CD14-positive monocyte (primary cell): ENCODE results near the gene SIDT2. TPM values are rescaled to one million over a fixed set of nuclear protein-coding genes. Genes with fewer than 3 reads are reported as not detected.

Experiments used
- DNase-seq, 3 donors: peaks; one replicate each; pipeline ENCODE4 v3.0.0-alpha.2; 2011 to 2022
- H2AFZ ChIP-seq: 2 replicates; pipeline ENCODE4 v1.6.0; 2012; ENCODE audit warnings: mild to moderate bottlenecking, low read depth, low read length, inconsistent platforms; ENCODE audit not compliant: insufficient read depth, poor library complexity, severe bottlenecking
- H3K27ac ChIP-seq, 2 donors: 1 replicate in 1 of 2; 2 replicates in 1 of 2; pipeline ENCODE4 v1.5.1; 2012 to 2013; ENCODE audit warnings: low read length in 2 of 2, control low read depth in 1 of 2, inconsistent platforms in 1 of 2, low read depth in 1 of 2, mild to moderate bottlenecking in 1 of 2
- H3K27me3 ChIP-seq, 2 donors: one replicate each; pipeline versions ENCODE4 v1.6.0 to v1.6.1; 2011 to 2013; ENCODE audit warnings: low read length in 2 of 2; ENCODE audit not compliant: control insufficient read depth in 2 of 2, insufficient read depth in 2 of 2
- H3K36me3 ChIP-seq, 2 donors: replicated peaks in 1 of 2; 1 replicate in 1 of 2; 2 replicates in 1 of 2; pipeline versions ENCODE4 v1.5.1 to v1.6.1; 2012 to 2013; ENCODE audit warnings: low read length in 2 of 2, control low read depth in 1 of 2, inconsistent platforms in 1 of 2, mild to moderate bottlenecking in 1 of 2; ENCODE audit not compliant: insufficient read depth in 2 of 2, control insufficient read depth in 1 of 2
- H3K4me1 ChIP-seq, 2 donors: 1 replicate in 1 of 2; 2 replicates in 1 of 2; pipeline versions ENCODE4 v1.5.1 to v1.6.1; 2012 to 2013; ENCODE audit warnings: low read length in 2 of 2, control low read depth in 1 of 2, inconsistent platforms in 1 of 2, mild to moderate bottlenecking in 1 of 2, moderate library complexity in 1 of 2; ENCODE audit not compliant: insufficient read depth in 2 of 2, control insufficient read depth in 1 of 2
- H3K4me2 ChIP-seq: replicated peaks from 2 replicates; pipeline ENCODE3; 2012; ENCODE audit warnings: low read length, moderate library complexity, mild to moderate bottlenecking; ENCODE audit not compliant: poor library complexity, severe bottlenecking; ENCODE audit errors: extremely low read depth
- H3K4me3 ChIP-seq, 3 experiments: fragments of 200-600 bp in 1 of 3; sonication (generic) in 1 of 3; replicated peaks in 1 of 3; 1 replicate in 2 of 3; 2 replicates in 1 of 3; pipeline ENCODE4 v1.5.1; 2011 to 2013; ENCODE audit warnings: low read length in 3 of 3, mild to moderate bottlenecking in 3 of 3, control low read depth in 2 of 3, low read depth in 2 of 3, inconsistent platforms in 1 of 3, moderate library complexity in 1 of 3
- H3K79me2 ChIP-seq: 2 replicates; pipeline ENCODE4 v1.6.0; 2012; ENCODE audit warnings: mild to moderate bottlenecking, control low read depth, inconsistent platforms, low read length, moderate library complexity; ENCODE audit not compliant: insufficient read depth
- H3K9ac ChIP-seq: 2 replicates; pipeline ENCODE4 v1.6.0; 2017; ENCODE audit warnings: low read length, mild to moderate bottlenecking; ENCODE audit not compliant: insufficient read depth, poor library complexity, severe bottlenecking
- H3K9me3 ChIP-seq, 2 donors: replicated peaks in 1 of 2; 1 replicate in 1 of 2; 2 replicates in 1 of 2; pipeline versions ENCODE4 v1.5.1 to v1.6.1; 2012 to 2013; ENCODE audit warnings: low read length in 2 of 2, control low read depth in 1 of 2; ENCODE audit not compliant: control insufficient read depth in 1 of 2, insufficient read depth in 1 of 2
- H4K20me1 ChIP-seq: 2 replicates; pipeline ENCODE4 v1.6.0; 2012; ENCODE audit warnings: mild to moderate bottlenecking, low read length, control low read depth, moderate library complexity; ENCODE audit not compliant: insufficient read depth
- H3K27ac Mint-ChIP-seq, 7 donors: one replicate each; pipeline ENCODE4 v1.8.0; 2020; ENCODE audit warnings: mild to moderate bottlenecking in 7 of 7, mixed read lengths in 7 of 7, moderate library complexity in 6 of 7, inconsistent platforms in 2 of 7
- H3K27me3 Mint-ChIP-seq, 3 donors: one replicate each; pipeline ENCODE4 v1.8.0; 2021 to 2022; ENCODE audit warnings: low read depth in 3 of 3, mild to moderate bottlenecking in 3 of 3, mixed read lengths in 3 of 3, moderate library complexity in 3 of 3, inconsistent platforms in 1 of 3
- H3K36me3 Mint-ChIP-seq, 2 donors: one replicate each; pipeline ENCODE4 v1.8.0; 2020; ENCODE audit warnings: mixed read lengths in 2 of 2, inconsistent platforms in 1 of 2, mild to moderate bottlenecking in 1 of 2
- H3K4me1 Mint-ChIP-seq: one replicate; pipeline ENCODE4 v1.8.0; 2020; ENCODE audit warnings: mild to moderate bottlenecking, mixed read lengths
- H3K4me3 Mint-ChIP-seq, 2 donors: one replicate each; pipeline ENCODE4 v1.8.0; 2020; ENCODE audit warnings: mild to moderate bottlenecking in 2 of 2, mixed read lengths in 2 of 2, moderate library complexity in 1 of 2
- H3K9me3 Mint-ChIP-seq, 7 donors: one replicate each; pipeline ENCODE4 v1.8.0; 2020 to 2022; ENCODE audit warnings: mixed read lengths in 7 of 7, mild to moderate bottlenecking in 6 of 7, moderate library complexity in 6 of 7, inconsistent platforms in 2 of 7
- CTCF ChIP-seq: fragments of 200-600 bp; IDR thresholded peaks from one replicate; pipeline ENCODE4 v1.8.0; 2022; ENCODE audit warnings: antibody characterized with exemption, mild to moderate bottlenecking
- WGBS: methylation state at CpG from one replicate; pipeline ENCODE4 v1.1.5; 2013; ENCODE audit warnings: missing lambda C conversion rate; ENCODE audit not compliant: insufficient coverage; 5-methylcytosine and 5-hydroxymethylcytosine counted together
- intact Hi-C, 2 donors: fragments of 100-400 bp; cut with micrococcal nuclease; formaldehyde crosslinking; loops; one replicate each; pipeline versions ENCODE4 v1.15.0 to v1.15.1; 2023
- polyA plus RNA-seq, 3 donors: library from polyadenylated mRNA; depleted of rRNA in 1 of 3; unstranded in 2 of 3; stranded (reverse) in 1 of 3; fragments of 300-500 nt in 2 of 3; fragments of >200 nt in 1 of 3; fragmentation: Illumina TruSeq in 2 of 3; gene quantifications; 1 replicate in 2 of 3; 2 replicates in 1 of 3; pipeline ENCODE4 v1.2.3, GENCODE V29; 2012 to 2021

Gene SIDT2
- polyA plus RNA-seq, 3 donors = 21.8 to 177 (median 41.8) TPM

GRCh38 chr11:117194267-117194666 lies 15.7 kb downstream of the SIDT2 start:
- peak overlapping the region in 4 of 7 donors; percentile 53 to 79 (median 63) for H3K27ac Mint-ChIP-seq

GRCh38 chr11:117195258-117195657 lies 16.7 kb downstream of the SIDT2 start:
- DNase-seq = no peak
- Mint-ChIP-seq H3K36me3 (peaks cover 72 to 88% of the 10 kb centered on the region in 2 donors), H3K9me3 (peaks cover 0 to 3% (median 0%) of the 10 kb centered on the region in 7 donors), H3K27ac (peak overlapping the region; percentile 51 to 89 (median 86)), H3K4me3 (peak overlapping the region in 1 of 2 donors; percentile 58), H3K27me3 (peaks cover 2 to 7% (median 3%) of the 10 kb centered on the region in 3 donors), H3K4me1 (peaks cover 31% of the 10 kb centered on the region)
- Histone ChIP-seq H3K4me3 (no peak overlapping the region), H3K9me3 (no peaks in the 10 kb centered on the region), H3K9ac (no peak overlapping the region), H3K4me1 (peaks cover 23 to 27% of the 10 kb centered on the region in 2 donors), H3K36me3 (peaks cover 60 to 83% of the 10 kb centered on the region in 2 donors), H3K27ac (peak overlapping the region; percentile 50 to 74), H3K79me2 (no peaks in the 10 kb centered on the region), H3K4me2 (peak overlapping the region; percentile 25), H2AFZ (no peak overlapping the region), H3K27me3 (no peaks in the 10 kb centered on the region), H4K20me1 (peaks cover 7% of the 10 kb centered on the region)
- intact Hi-C loops = no loop called here
- WGBS = 67% methylated on average over 4 of the region's 4 CpGs
- TF ChIP-seq CTCF = no peak

More at GRCh38 chr11:117194267-117194666, 15.7 kb downstream of the SIDT2 start:
- H2AFZ ChIP-seq = no peak overlapping the region
- WGBS = 96% methylated on average over 5 of the region's 5 CpGs
- H3K4me1 ChIP-seq = peaks cover 33 to 36% of the 10 kb centered on the region in 2 donors
- intact Hi-C loops = no loop called here
- H3K27me3 ChIP-seq = no peaks in the 10 kb centered on the region
- no peaks in the 10 kb centered on the region for H3K9me3 ChIP-seq
- H3K27ac ChIP-seq = peak overlapping the region in 1 of 2 donors; percentile 26
- no peak overlapping the region for H3K9ac ChIP-seq
- H3K27me3 Mint-ChIP-seq = peaks cover 3 to 4% (median 3%) of the 10 kb centered on the region in 3 donors
- H3K36me3 ChIP-seq = peaks cover 61 to 85% of the 10 kb centered on the region in 2 donors
- H3K4me2 ChIP-seq = no peak overlapping the region
- H3K4me3 ChIP-seq = no peak overlapping the region
- H3K4me3 Mint-ChIP-seq = no peak overlapping the region
- no peaks in the 10 kb centered on the region for H3K79me2 ChIP-seq
- TF ChIP-seq CTCF = no peak
- H3K36me3 Mint-ChIP-seq = peaks cover 71 to 92% of the 10 kb centered on the region in 2 donors
- H4K20me1 ChIP-seq = no peaks in the 10 kb centered on the region
- no peak for DNase-seq
- H3K4me1 Mint-ChIP-seq = peaks cover 41% of the 10 kb centered on the region
- peaks cover 0 to 3% (median 0%) of the 10 kb centered on the region in 7 donors for H3K9me3 Mint-ChIP-seq
